Endothelial cell (in vitro differentiated cells): Measurements from ENCODE around the gene GAS2L3. TPM values are rescaled to one million over a fixed set of nuclear protein-coding genes. Genes with fewer than 3 reads are reported as not detected.

ENCODE experiments used
- DNase-seq: peaks from one replicate; pipeline ENCODE4 v3.0.0; 2021; ENCODE audit warnings: low spot score
- H3K27ac Mint-ChIP-seq: one replicate; pipeline ENCODE4 v1.8.0; 2021; ENCODE audit warnings: mixed read lengths, inconsistent platforms; ENCODE audit not compliant: unreplicated experiment
- H3K27me3 Mint-ChIP-seq: one replicate; pipeline ENCODE4 v1.8.0; 2021; ENCODE audit warnings: mild to moderate bottlenecking, moderate library complexity, mixed read lengths, inconsistent platforms; ENCODE audit not compliant: unreplicated experiment
- H3K36me3 Mint-ChIP-seq: one replicate; pipeline ENCODE4 v1.8.0; 2021; ENCODE audit warnings: mild to moderate bottlenecking, low read depth, mixed read lengths, inconsistent platforms; ENCODE audit not compliant: unreplicated experiment
- H3K4me1 Mint-ChIP-seq: one replicate; pipeline ENCODE4 v1.8.0; 2021; ENCODE audit warnings: mild to moderate bottlenecking, mixed read lengths, inconsistent platforms; ENCODE audit not compliant: unreplicated experiment
- H3K4me3 Mint-ChIP-seq: one replicate; pipeline ENCODE4 v1.8.0; 2021; ENCODE audit warnings: mild to moderate bottlenecking, mixed read lengths, inconsistent platforms; ENCODE audit not compliant: unreplicated experiment
- H3K9me3 Mint-ChIP-seq: one replicate; pipeline ENCODE4 v1.8.0; 2021; ENCODE audit warnings: mixed read lengths, inconsistent platforms; ENCODE audit not compliant: unreplicated experiment
- CTCF ChIP-seq: fragments of 200-600 bp; sonication (generic); IDR thresholded peaks from one replicate; pipeline ENCODE4 v1.5.0; 2021; ENCODE audit warnings: antibody characterized with exemption; ENCODE audit not compliant: unreplicated experiment
- total RNA-seq: library from RNA; stranded (reverse); fragmentation: NEBNext Ultra II Directional; extraction: Animal tissue kit (Norgen Biotek cat#: 25700); gene quantifications from one replicate; pipeline ENCODE4 v1.2.1, GENCODE V29; 2021; ENCODE audit not compliant: unreplicated experiment

Gene GAS2L3
- total RNA-seq, 1 donor from 2014 or later = 55.6 TPM

- TF ChIP-seq CTCF = no peak
- DNase-seq = no peak
- H3K9me3 Mint-ChIP-seq = no peaks in the 10 kb centered on the region
- H3K4me1 Mint-ChIP-seq = no peaks in the 10 kb centered on the region
- no peaks in the 10 kb centered on the region for H3K27me3 Mint-ChIP-seq
- no peaks in the 10 kb centered on the region for H3K36me3 Mint-ChIP-seq
- H3K4me3 Mint-ChIP-seq = no peak overlapping the region
- no peak overlapping the region for H3K27ac Mint-ChIP-seq
Measured at GRCh38 chr12:100533376-100533775, 40.1 kb upstream of the GAS2L3 start.

DNA sequence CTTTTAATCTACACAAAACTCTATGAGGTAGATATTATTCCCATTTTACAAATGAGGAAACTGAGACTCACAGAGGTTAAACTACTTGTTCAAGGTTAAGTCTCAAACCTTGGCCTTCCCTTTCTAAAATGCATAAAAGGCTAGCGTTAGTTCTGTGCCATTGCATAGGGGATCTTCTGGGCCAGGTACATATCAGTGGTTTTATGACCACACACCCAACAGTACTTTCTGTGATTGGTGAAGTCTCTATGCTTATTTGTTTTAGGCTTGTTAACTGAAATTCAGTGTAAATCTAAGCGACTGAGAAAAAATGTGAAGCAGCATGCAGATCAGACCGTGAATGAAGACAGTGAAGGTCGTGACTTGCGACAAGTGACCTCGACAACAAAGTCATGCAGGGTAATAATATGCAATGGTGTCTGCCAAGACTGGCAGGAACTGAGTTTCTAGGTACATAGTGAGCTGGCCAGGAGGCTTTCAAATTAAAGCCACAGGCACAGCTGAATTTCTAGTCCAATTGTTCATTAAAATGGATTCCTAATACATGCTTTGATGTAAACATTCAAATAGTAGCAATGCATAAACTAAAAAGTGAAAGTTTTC, 38.8 kb upstream of the GAS2L3 start:
- H3K9me3 Mint-ChIP-seq = no peaks in the 10 kb centered on the region
- no peaks in the 10 kb centered on the region for H3K4me1 Mint-ChIP-seq
- H3K27ac Mint-ChIP-seq = no peak overlapping the region
- TF ChIP-seq CTCF = no peak
- H3K27me3 Mint-ChIP-seq = no peaks in the 10 kb centered on the region
- no peak overlapping the region for H3K4me3 Mint-ChIP-seq
- DNase-seq = no peak
- H3K36me3 Mint-ChIP-seq = no peaks in the 10 kb centered on the region

- Mint-ChIP-seq H3K27ac (no peak overlapping the region), H3K36me3 (no peaks in the 10 kb centered on the region), H3K27me3 (no peaks in the 10 kb centered on the region), H3K9me3 (no peaks in the 10 kb centered on the region), H3K4me3 (no peak overlapping the region), H3K4me1 (no peaks in the 10 kb centered on the region)
- peak; percentile 70 for DNase-seq
- TF ChIP-seq CTCF = no peak
Measured at GRCh38 chr12:100539202-100539601, 34.3 kb upstream of the GAS2L3 start.

DNA sequence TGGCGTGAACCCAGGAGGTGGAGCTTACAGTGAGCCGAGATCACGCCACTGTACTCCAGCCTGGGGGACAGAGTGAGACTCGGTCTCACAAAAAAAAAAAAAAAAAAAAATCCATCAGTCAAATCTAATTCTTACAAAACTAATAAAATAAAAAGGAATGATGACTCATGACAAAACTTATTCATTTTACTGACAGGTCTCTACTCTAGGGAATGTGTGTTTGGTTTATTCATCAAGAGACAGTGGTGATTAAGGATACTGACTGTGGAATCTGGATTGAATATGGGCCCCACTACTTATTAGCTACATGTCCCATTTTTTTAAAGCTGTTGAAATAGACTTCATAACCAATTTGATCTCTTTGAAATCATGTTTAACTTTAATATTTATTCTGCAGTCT, 29.3 kb upstream of the GAS2L3 start:
- Mint-ChIP-seq H3K9me3 (no peaks in the 10 kb centered on the region), H3K27ac (no peak overlapping the region), H3K4me3 (no peak overlapping the region), H3K27me3 (no peaks in the 10 kb centered on the region), H3K4me1 (peaks cover 3% of the 10 kb centered on the region), H3K36me3 (no peaks in the 10 kb centered on the region)
- no peak for DNase-seq
- no peak for TF ChIP-seq CTCF

- no peaks in the 10 kb centered on the region for H3K9me3 Mint-ChIP-seq
- no peak for DNase-seq
Measured at GRCh38 chr12:100545092-100545491, 28.4 kb upstream of the GAS2L3 start.

More at GRCh38 chr12:100545092-100545491, 28.4 kb upstream of the GAS2L3 start:
- Mint-ChIP-seq H3K4me3 (no peak overlapping the region), H3K4me1 (peaks cover 3% of the 10 kb centered on the region), H3K36me3 (no peaks in the 10 kb centered on the region), H3K27me3 (no peaks in the 10 kb centered on the region), H3K27ac (no peak overlapping the region)
- TF ChIP-seq CTCF = no peak
